C4-2B (cell line): Measurements from ENCODE around the gene PICALM.

Source experiments
- CTCF ChIP-seq: fragments of 450-650 bp; conservative IDR thresholded peaks from 2 replicates; pipeline ENCODE4 v1.5.1; 2017; ENCODE audit warnings: mild to moderate bottlenecking
- ZFX ChIP-seq: fragments of 450-650 bp; IDR thresholded peaks from 2 replicates; pipeline ENCODE4 v1.6.1; 2017

- TF ChIP-seq CTCF: no peak
- no peak for TF ChIP-seq ZFX
Measured at GRCh38 chr11:86014221-86014620, 54.7 kb downstream of the PICALM start.
